Naive thymus-derived CD4-positive, alpha-beta T cell (primary cell): ENCODE data around the gene PIN1. TPM values are rescaled to one million over a fixed set of nuclear protein-coding genes. Genes with fewer than 3 reads are reported as not detected.

Experiments used
- ATAC-seq: fragments of 150-1000 bp; cut with Tn5 transposase; 2 replicates; pipeline ENCODE4 v1.10.0; 2021; ENCODE audit warnings: mild to moderate bottlenecking, moderate library complexity
- CTCF ChIA-PET: fragments of 350-600 bp; sonication (Branson Sonifier 250); formaldehyde crosslinking; loops from one replicate; lab custom pipeline; 2021; ENCODE audit warnings: antibody characterized with exemption; lab: Charles Lee
- POLR2A ChIA-PET: fragments of 350-600 bp; sonication (Branson Sonifier 250); formaldehyde crosslinking; loops from one replicate; lab custom pipeline; 2021; ENCODE audit warnings: antibody characterized with exemption, inconsistent platforms; lab: Charles Lee
- DNase-seq, 9 donors: peaks; one replicate each; pipeline versions ENCODE4 v3.0.0 to v3.0.0-alpha.2; 2020 to 2022; ENCODE audit warnings: mixed read lengths in 1 of 9
- H3K27ac ChIP-seq: one replicate; pipeline ENCODE4 v1.7.0; 2013; ENCODE audit warnings: mild to moderate bottlenecking, low read depth, low read length, moderate library complexity
- H3K27me3 ChIP-seq, 2 donors: one replicate each; pipeline ENCODE4 v1.7.0; 2013; ENCODE audit warnings: low read length in 2 of 2, mild to moderate bottlenecking in 2 of 2, moderate library complexity in 2 of 2; ENCODE audit not compliant: control insufficient read depth in 2 of 2, insufficient read depth in 2 of 2
- H3K36me3 ChIP-seq, 3 experiments: 1 replicate in 2 of 3; 2 replicates in 1 of 3; pipeline ENCODE4 v1.7.0; 2013; ENCODE audit warnings: low read length in 3 of 3, mild to moderate bottlenecking in 3 of 3, moderate library complexity in 1 of 3; ENCODE audit not compliant: insufficient read depth in 3 of 3, control insufficient read depth in 2 of 3
- H3K4me1 ChIP-seq, 2 donors: one replicate each; pipeline ENCODE4 v1.7.0; 2013; ENCODE audit warnings: low read length in 2 of 2, mild to moderate bottlenecking in 2 of 2, moderate library complexity in 1 of 2; ENCODE audit not compliant: control insufficient read depth in 2 of 2, insufficient read depth in 2 of 2
- H3K4me3 ChIP-seq: 2 replicates; pipeline ENCODE4 v1.7.0; 2013; ENCODE audit warnings: mild to moderate bottlenecking, low read length
- H3K9me3 ChIP-seq, 3 experiments: 1 replicate in 2 of 3; 2 replicates in 1 of 3; pipeline ENCODE4 v1.7.0; 2013; ENCODE audit warnings: low read length in 3 of 3; ENCODE audit not compliant: control insufficient read depth in 2 of 3
- H3K27ac Mint-ChIP-seq, 9 donors: one replicate each; pipeline ENCODE4 v1.8.0; 2020 to 2022; ENCODE audit warnings: mixed read lengths in 9 of 9, mild to moderate bottlenecking in 8 of 9, moderate library complexity in 5 of 9, inconsistent platforms in 2 of 9
- H3K27me3 Mint-ChIP-seq, 5 donors: one replicate each; pipeline ENCODE4 v1.8.0; 2021 to 2022; ENCODE audit warnings: mixed read lengths in 5 of 5, mild to moderate bottlenecking in 1 of 5
- H3K36me3 Mint-ChIP-seq, 5 donors: one replicate each; pipeline ENCODE4 v1.8.0; 2020 to 2022; ENCODE audit warnings: mixed read lengths in 5 of 5, mild to moderate bottlenecking in 3 of 5, inconsistent platforms in 1 of 5
- H3K4me1 Mint-ChIP-seq, 7 donors: one replicate each; pipeline ENCODE4 v1.8.0; 2020 to 2022; ENCODE audit warnings: mixed read lengths in 7 of 7, mild to moderate bottlenecking in 3 of 7, inconsistent platforms in 1 of 7
- H3K4me3 Mint-ChIP-seq, 10 donors: one replicate each; pipeline ENCODE4 v1.8.0; 2020 to 2022; ENCODE audit warnings: mild to moderate bottlenecking in 10 of 10, mixed read lengths in 10 of 10, moderate library complexity in 6 of 10, inconsistent platforms in 2 of 10
- H3K9me3 Mint-ChIP-seq, 11 donors: one replicate each; pipeline ENCODE4 v1.8.0; 2020 to 2022; ENCODE audit warnings: mixed read lengths in 11 of 11, mild to moderate bottlenecking in 4 of 11, inconsistent platforms in 1 of 11, moderate library complexity in 1 of 11
- intact Hi-C, 2 donors: fragments of 100-400 bp; cut with micrococcal nuclease; formaldehyde crosslinking; loops; one replicate each; pipeline ENCODE4 v1.15.1; 2023
- polyA plus RNA-seq, 2 donors: library from polyadenylated mRNA; unstranded; fragments of 300-500 nt; fragmentation: Illumina TruSeq; gene quantifications; one replicate each; pipeline ENCODE4 v1.2.3, GENCODE V29; 2021
- total RNA-seq, 6 experiments: library from RNA in 5 of 6; stranded (reverse) in 5 of 6; gene quantifications; 1 replicate in 5 of 6; 2 replicates in 1 of 6; pipeline ENCODE4 v1.2.3 and lab custom pipeline; 2021 to 2026

PIN1 gene
- total and polyA plus RNA-seq, 7 experiments from 2014 or later = 41.4 to 94.7 (median 69.6) TPM

- no peak overlapping the region for H3K4me3 ChIP-seq
- Mint-ChIP-seq H3K4me3 (peak overlapping the region in 2 of 10 donors; percentile 40 to 49), H3K27ac (peak overlapping the region in 7 of 9 donors; percentile 78 to 95 (median 91)), H3K36me3 (peaks cover 0 to 15% (median 8%) of the 10 kb centered on the region in 5 donors), H3K4me1 (peaks cover 9 to 50% (median 36%) of the 10 kb centered on the region in 7 donors), H3K9me3 (no peaks in the 10 kb centered on the region), H3K27me3 (no peaks in the 10 kb centered on the region)
- DNase-seq = no peak
- no peak for ATAC-seq
- no peaks in the 10 kb centered on the region for H3K9me3 ChIP-seq
- ChIA-PET POLR2A (interaction anchor here (0.6 to 4.5 kb wide), 4 partner anchors 11 to 38 kb away, joined by 3 to 19 read pairs (median 9); partner anchors contain the start of genes FBXL12 and ZNF846), CTCF (interaction anchor here (1.6 kb wide), 1 partner anchor 11 kb away, joined by 6 read pairs; no protein-coding TSS in a partner anchor)
- peak overlapping the region; percentile 59 for H3K27ac ChIP-seq
- H3K4me1 ChIP-seq = peaks cover 29 to 52% of the 10 kb centered on the region in 2 donors
- peaks cover 4 to 20% (median 9%) of the 10 kb centered on the region in 3 experiments for H3K36me3 ChIP-seq
- intact Hi-C loops = no loop called here
- H3K27me3 ChIP-seq = no peaks in the 10 kb centered on the region
These were observed 28.3 kb upstream of the PIN1 start for GRCh38 chr19:9806803-9807202.

- intact Hi-C loops = loop anchor here in 1 of 2 donors (1.0 kb wide), 2 partner anchors 10 to 26 kb away; partner anchors contain the start of genes FBXL12 and PIN1
- peaks cover 0 to 4% (median 0%) of the 10 kb centered on the region in 11 donors for H3K9me3 Mint-ChIP-seq
- ChIA-PET POLR2A (interaction anchor here (1.2 to 4.5 kb wide), 5 partner anchors 9 to 40 kb away, joined by 3 to 19 read pairs (median 4); partner anchors contain the start of genes FBXL12 and ZNF846), CTCF (interaction anchor here (0.6 to 1.9 kb wide), 3 partner anchors 9 to 279 kb away, joined by 3 to 4 read pairs (median 3); partner anchors contain the start of gene FBXL12)
- H3K9me3 ChIP-seq = no peaks in the 10 kb centered on the region
- no peak overlapping the region for H3K4me3 ChIP-seq
- peak overlapping the region; percentile 4 to 95 (median 85) for H3K27ac Mint-ChIP-seq
- no peaks in the 10 kb centered on the region for H3K27me3 ChIP-seq
- peak overlapping the region in 9 of 10 donors; percentile 6 to 83 (median 63) for H3K4me3 Mint-ChIP-seq
- H3K4me1 ChIP-seq = peaks cover 29 to 52% of the 10 kb centered on the region in 2 donors
- peaks cover 9 to 50% (median 36%) of the 10 kb centered on the region in 7 donors for H3K4me1 Mint-ChIP-seq
- H3K36me3 Mint-ChIP-seq = peaks cover 5 to 18% (median 13%) of the 10 kb centered on the region in 5 donors
- no peaks in the 10 kb centered on the region for H3K27me3 Mint-ChIP-seq
- DNase-seq (peak in 7 of 9 donors; percentile 38 to 73 (median 68)), ATAC-seq (peak; percentile 90)
- peaks cover 4 to 23% (median 9%) of the 10 kb centered on the region in 3 experiments for H3K36me3 ChIP-seq
- peak overlapping the region; percentile 61 for H3K27ac ChIP-seq
These were observed 26.0 kb upstream of the PIN1 start for GRCh38 chr19:9808855-9809824.

GRCh38 chr19:9811139-9811538 lies 24.0 kb upstream of the PIN1 start:
- Histone ChIP-seq H3K9me3 (no peaks in the 10 kb centered on the region), H3K27ac (no peak overlapping the region), H3K4me3 (no peak overlapping the region), H3K27me3 (no peaks in the 10 kb centered on the region), H3K36me3 (peaks cover 4 to 26% (median 9%) of the 10 kb centered on the region in 3 experiments), H3K4me1 (peaks cover 29 to 41% of the 10 kb centered on the region in 2 donors)
- CTCF ChIA-PET = no interaction called here
- DNase-seq = no peak
- H3K27me3 Mint-ChIP-seq = no peaks in the 10 kb centered on the region
- H3K4me3 Mint-ChIP-seq = no peak overlapping the region
- intact Hi-C loops = loop anchor here in 1 of 2 donors (10.0 kb wide), 1 partner anchor 444 kb away; the partner anchor contains the start of gene MRPL4
- POLR2A ChIA-PET = no interaction called here
- peaks cover 9 to 52% (median 38%) of the 10 kb centered on the region in 7 donors for H3K4me1 Mint-ChIP-seq
- H3K27ac Mint-ChIP-seq = no peak overlapping the region
- peaks cover 0 to 11% (median 0%) of the 10 kb centered on the region in 11 donors for H3K9me3 Mint-ChIP-seq
- ATAC-seq = no peak
- peaks cover 7 to 29% (median 22%) of the 10 kb centered on the region in 5 donors for H3K36me3 Mint-ChIP-seq

GRCh38 chr19:9818175-9818733 lies 16.9 kb upstream of the PIN1 start:
- DNase-seq (no peak), ATAC-seq (no peak)
- H3K27ac ChIP-seq = peak overlapping the region; percentile 99
- H3K4me3 ChIP-seq = peak overlapping the region; percentile 100
- Mint-ChIP-seq H3K27me3 (no peaks in the 10 kb centered on the region), H3K4me1 (peaks cover 19 to 42% (median 32%) of the 10 kb centered on the region in 7 donors), H3K4me3 (peak overlapping the region; percentile 81 to 96 (median 90)), H3K36me3 (peaks cover 12 to 30% (median 24%) of the 10 kb centered on the region in 5 donors), H3K27ac (peak overlapping the region; percentile 78 to 97 (median 90)), H3K9me3 (peaks cover 0 to 17% (median 1%) of the 10 kb centered on the region in 11 donors)
- peaks cover 0 to 15% (median 0%) of the 10 kb centered on the region in 3 experiments for H3K36me3 ChIP-seq
- CTCF ChIA-PET = interaction anchor here (1.1 kb wide), 1 partner anchor 8 kb away, joined by 4 read pairs; no protein-coding TSS in a partner anchor
- intact Hi-C loops = loop anchor here (2.0 to 10.0 kb wide), 10 partner anchors 279 to 1896 kb away; partner anchors contain the start of genes CARM1 (in 1 of the 2), CDC37 (in 1 of the 2), CDKN2D (in 1 of the 2) and KRI1 (in 1 of the 2)
- H3K27me3 ChIP-seq = no peaks in the 10 kb centered on the region
- H3K4me1 ChIP-seq = peaks cover 9 to 14% of the 10 kb centered on the region in 2 donors
- POLR2A ChIA-PET = interaction anchor here (0.6 to 2.5 kb wide), 10 partner anchors 9 to 491 kb away, joined by 3 to 19 read pairs (median 3); partner anchors contain the start of genes UBL5 and ZNF846
- H3K9me3 ChIP-seq = no peaks in the 10 kb centered on the region

GRCh38 chr19:9818734-9819595 lies 16.2 kb upstream of the PIN1 start, which contains the start of gene FBXL12:
Gene FBXL12, minus strand, starts transcription at chr19:9819079. Its CDS starts 266 bp downstream, at chr19:9818813.
- intact Hi-C loops = loop anchor here (1.0 to 10.0 kb wide), 25 partner anchors 8 to 1897 kb away; partner anchors contain the start of genes CARM1 (in 2 of the 2), MBD3L1 (in 2 of the 2), PIN1 (in 2 of the 2) and UBL5 (in 2 of the 2)
- peaks cover 10 to 29% (median 21%) of the 10 kb centered on the region in 5 donors for H3K36me3 Mint-ChIP-seq

More at GRCh38 chr19:9818734-9819595, 16.2 kb upstream of the PIN1 start, which contains the start of gene FBXL12:
- H3K4me1 ChIP-seq = peaks cover 9 to 14% of the 10 kb centered on the region in 2 donors
- no peaks in the 10 kb centered on the region for H3K27me3 ChIP-seq
- H3K36me3 ChIP-seq = peaks cover 0 to 12% (median 0%) of the 10 kb centered on the region in 3 experiments
- ChIA-PET POLR2A (interaction anchor here (0.7 to 2.5 kb wide), 9 partner anchors 8 to 492 kb away, joined by 3 to 19 read pairs (median 3); partner anchors contain the start of genes UBL5 and ZNF846), CTCF (interaction anchor here (0.7 to 1.1 kb wide), 2 partner anchors 9 to 615 kb away, joined by 3 to 4 read pairs; no protein-coding TSS in a partner anchor)
- Mint-ChIP-seq H3K9me3 (peaks cover 0 to 15% (median 1%) of the 10 kb centered on the region in 11 donors), H3K27me3 (no peaks in the 10 kb centered on the region), H3K27ac (peak within 1 kb of the TSS; percentile 78 to 97 (median 90)), H3K4me1 (peaks cover 19 to 43% (median 30%) of the 10 kb centered on the region in 7 donors), H3K4me3 (peak within 1 kb of the TSS; percentile 81 to 96 (median 90))
- no peaks in the 10 kb centered on the region for H3K9me3 ChIP-seq
- peak within 1 kb of the TSS; percentile 99 for H3K27ac ChIP-seq
- H3K4me3 ChIP-seq = peak within 1 kb of the TSS; percentile 100
- ATAC-seq (peak; percentile 93), DNase-seq (peak; percentile 99 to 100 (median 100))
